PC-3 (cell line): ENCODE data around the gene CROT. TPM values are rescaled to one million over a fixed set of nuclear protein-coding genes. Genes with fewer than 3 reads are reported as not detected.

Experiments
- ATAC-seq: fragments of 200-7000 bp; cut with Tn5 transposase; 2 replicates; pipeline ENCODE4 v1.9.1; 2020; ENCODE audit warnings: mild to moderate bottlenecking, moderate library complexity
- BruUV-seq: library from RNA; stranded (reverse); fragments of 400-500 nt; replicated peaks from 2 replicates; lab custom pipeline; 2021; lab: Mats Ljungman, UMichigan
- CTCF ChIA-PET: fragments of 300-600 bp; sonication (Branson Sonifier 250); formaldehyde crosslinking; loops from one replicate; lab custom pipeline; 2022; ENCODE audit warnings: antibody characterized with exemption; lab: Charles Lee
- POLR2A ChIA-PET: fragments of 300-600 bp; sonication (Branson Sonifier 250); formaldehyde crosslinking; loops from one replicate; lab custom pipeline; 2022; ENCODE audit warnings: antibody characterized with exemption; ENCODE audit not compliant: unreplicated experiment; lab: Charles Lee
- DNase-seq: peaks from one replicate; pipeline ENCODE4 v3.0.0-alpha.2; 2015
- H2AFZ ChIP-seq: fragments of 300-600 bp; sonication (generic); 2 replicates; pipeline ENCODE4 v1.6.0; 2016; ENCODE audit warnings: antibody characterized with exemption, low read length
- H3F3A ChIP-seq: fragments of 300-600 bp; sonication (generic); one replicate; pipeline ENCODE4 v1.6.0; 2017; ENCODE audit warnings: antibody characterized with exemption, low read length, control low read depth, mild to moderate bottlenecking; ENCODE audit not compliant: unreplicated experiment
- H3K27ac ChIP-seq: fragments of 300-600 bp; sonication (generic); 2 replicates; pipeline ENCODE4 v1.5.1; 2016; ENCODE audit warnings: mild to moderate bottlenecking, low read length
- H3K27me3 ChIP-seq: fragments of 300-600 bp; sonication (generic); 2 replicates; pipeline ENCODE4 v1.6.1; 2016; ENCODE audit warnings: low read length, mixed read lengths
- H3K36me3 ChIP-seq: fragments of 300-600 bp; sonication (generic); 2 replicates; pipeline ENCODE4 v1.6.1; 2016; ENCODE audit warnings: low read depth, mixed run types, low read length, mixed read lengths
- H3K4me1 ChIP-seq: fragments of 300-600 bp; sonication (generic); 2 replicates; pipeline ENCODE4 v1.5.1; 2016; ENCODE audit warnings: low read length; ENCODE audit not compliant: insufficient read depth
- H3K4me2 ChIP-seq: fragments of 300-600 bp; sonication (generic); 2 replicates; pipeline ENCODE4 v1.6.0; 2016; ENCODE audit warnings: low read length
- H3K4me3 ChIP-seq: fragments of 300-600 bp; sonication (generic); 2 replicates; pipeline ENCODE4 v1.5.1; 2016; ENCODE audit warnings: mild to moderate bottlenecking, low read length, mixed read lengths
- H3K79me2 ChIP-seq: fragments of 300-600 bp; sonication (generic); 2 replicates; pipeline ENCODE4 v1.6.1; 2017; ENCODE audit warnings: low read length, mixed read lengths
- H3K9ac ChIP-seq: fragments of 300-600 bp; sonication (generic); 2 replicates; pipeline ENCODE4 v1.6.0; 2016; ENCODE audit warnings: mild to moderate bottlenecking, low read length
- H3K9me2 ChIP-seq: fragments of 300-600 bp; sonication (generic); replicated peaks from 2 replicates; pipeline ENCODE4 v1.6.1; 2016; ENCODE audit warnings: mixed run types, low read length, mixed read lengths
- H3K9me3 ChIP-seq: fragments of 300-600 bp; sonication (generic); 2 replicates; pipeline ENCODE4 v1.6.1; 2016; ENCODE audit warnings: low read length, mixed read lengths
- H4K20me1 ChIP-seq: fragments of 300-600 bp; sonication (generic); 2 replicates; pipeline ENCODE4 v1.6.1; 2016; ENCODE audit warnings: low read length, mixed read lengths
- CTCF ChIP-seq: fragments of 300-600 bp; sonication (generic); conservative IDR thresholded peaks from 2 replicates; pipeline ENCODE4 v1.5.1; 2017; ENCODE audit warnings: antibody characterized with exemption, low read depth, mild to moderate bottlenecking, low read length
- EZH2 ChIP-seq: fragments of 300-600 bp; sonication (generic); IDR thresholded peaks from one replicate; pipeline ENCODE4 v1.6.1; 2017; ENCODE audit warnings: antibody characterized with exemption, mild to moderate bottlenecking, low read length; ENCODE audit not compliant: unreplicated experiment
- EZH2phosphoT487 ChIP-seq: fragments of 300-600 bp; sonication (generic); IDR thresholded peaks from 2 replicates; pipeline ENCODE4 v1.6.1; 2018; ENCODE audit warnings: mild to moderate bottlenecking, antibody characterized with exemption, low read length, borderline replicate concordance
- intact Hi-C: fragments of 100-400 bp; cut with micrococcal nuclease; formaldehyde crosslinking; loops from 2 replicates; pipeline ENCODE4 v1.9.0; 2023
- total RNA-seq: library from RNA; depleted of rRNA; stranded (reverse); fragments of >200 nt; gene quantifications from 2 replicates; pipeline ENCODE4 v1.2.3, GENCODE V29; 2014

Gene CROT
- total RNA-seq, 1 experiment from 2014 or later = 6.9 TPM

GRCh38 chr7:87359366-87359765, 13.9 kb downstream of the CROT start:
- Histone ChIP-seq H3K9ac (no peak overlapping the region), H3K9me3 (peaks cover 17% of the 10 kb centered on the region), H3F3A (no peaks in the 10 kb centered on the region), H3K4me2 (0 out of 2 replicates have a peak overlapping the region, but pooled peaks have one; percentile 2), H3K4me3 (no peak overlapping the region), H2AFZ (no peak overlapping the region), H3K79me2 (no peaks in the 10 kb centered on the region), H3K27ac (no peak overlapping the region), H3K36me3 (peaks cover 31% of the 10 kb centered on the region), H3K4me1 (peaks cover 12% of the 10 kb centered on the region), H4K20me1 (no peaks in the 10 kb centered on the region), H3K27me3 (no peaks in the 10 kb centered on the region), H3K9me2 (no peaks in the 10 kb centered on the region)
- ChIA-PET POLR2A (interaction anchor here (0.6 kb wide), 1 partner anchor 57 kb away, joined by 3 read pairs; no protein-coding TSS in a partner anchor), CTCF (no interaction called here)
- peak; percentile 85 for DNase-seq
- intact Hi-C loops = loop anchor here (2.0 kb wide), 1 partner anchor 15 kb away; the partner anchor contains the start of gene CROT
- BruUV-seq = no TSS peak
- no peak for TF ChIP-seq CTCF
- no peak for TF ChIP-seq EZH2
- no peak for TF ChIP-seq EZH2phosphoT487
- ATAC-seq = peak; percentile 97

GRCh38 chr7:87361320-87361719, 15.9 kb downstream of the CROT start:
- Histone ChIP-seq H2AFZ (no peak overlapping the region), H4K20me1 (no peaks in the 10 kb centered on the region), H3K79me2 (no peaks in the 10 kb centered on the region), H3F3A (no peaks in the 10 kb centered on the region), H3K36me3 (peaks cover 13% of the 10 kb centered on the region), H3K27ac (no peak overlapping the region), H3K9ac (no peak overlapping the region), H3K9me3 (0 out of 2 replicates have a peak, but pooled peaks cover 1% of the 10 kb centered on the region), H3K9me2 (no peaks in the 10 kb centered on the region), H3K27me3 (no peaks in the 10 kb centered on the region), H3K4me1 (peaks cover 12% of the 10 kb centered on the region), H3K4me3 (no peak overlapping the region), H3K4me2 (no peak overlapping the region)
- no peak for TF ChIP-seq EZH2
- TF ChIP-seq EZH2phosphoT487 = no peak
- no peak for TF ChIP-seq CTCF
- BruUV-seq = no TSS peak
- DNase-seq (no peak), ATAC-seq (no peak)
- CTCF ChIA-PET = no interaction called here
- POLR2A ChIA-PET = no interaction called here
- intact Hi-C loops = no loop called here

- CTCF ChIA-PET = no interaction called here
- H4K20me1 ChIP-seq = no peaks in the 10 kb centered on the region
Observed at GRCh38 chr7:87363342-87363741, 17.9 kb downstream of the CROT start.

More at GRCh38 chr7:87363342-87363741, 17.9 kb downstream of the CROT start:
- H3K27ac ChIP-seq = no peak overlapping the region
- TF ChIP-seq EZH2 = no peak
- no peak for TF ChIP-seq EZH2phosphoT487
- no peak for TF ChIP-seq CTCF
- H3K9me3 ChIP-seq = no peaks in the 10 kb centered on the region
- BruUV-seq = no TSS peak
- no peaks in the 10 kb centered on the region for H3K27me3 ChIP-seq
- H3K4me1 ChIP-seq = peaks cover 12% of the 10 kb centered on the region
- DNase-seq = no peak
- no peaks in the 10 kb centered on the region for H3K79me2 ChIP-seq
- no peaks in the 10 kb centered on the region for H3F3A ChIP-seq
- no peaks in the 10 kb centered on the region for H3K36me3 ChIP-seq
- H2AFZ ChIP-seq = no peak overlapping the region
- ATAC-seq = no peak
- H3K4me3 ChIP-seq = no peak overlapping the region
- H3K9me2 ChIP-seq = no peaks in the 10 kb centered on the region
- intact Hi-C loops = no loop called here
- no peak overlapping the region for H3K4me2 ChIP-seq
- H3K9ac ChIP-seq = no peak overlapping the region
- POLR2A ChIA-PET = no interaction called here
